Measurements from ENCODE around the gene PTPRJ. TPM values are rescaled to one million over a fixed set of nuclear protein-coding genes. Genes with fewer than 3 reads are reported as not detected.

The PTPRJ gene
- total and polyA plus RNA-seq, 10 donors: 6.4 to 135 (median 74.6) TPM

DNA sequence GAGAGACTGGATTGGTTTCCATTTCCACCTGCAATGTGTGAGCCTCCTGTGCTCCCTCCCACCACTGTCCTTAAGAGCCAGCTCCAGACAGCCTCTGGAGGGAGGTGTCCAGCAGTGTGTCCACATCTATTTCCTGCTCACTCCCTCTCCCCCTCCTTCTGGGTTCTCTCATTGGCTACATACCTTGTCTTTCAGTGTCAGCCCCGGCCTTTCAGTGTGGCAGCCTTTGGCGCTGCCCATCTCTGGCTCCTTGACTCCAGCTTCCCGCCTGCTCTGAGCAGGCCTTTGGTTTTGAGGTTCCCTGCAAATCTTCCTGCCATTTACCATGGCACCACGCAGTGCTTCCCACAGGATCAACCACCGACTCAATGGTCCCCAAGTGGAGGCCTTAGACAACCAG lies 19.0 kb upstream of the PTPRJ start:
- intact Hi-C loops (cut with DNase I; ENCODE audit: low total_unique reads): no loop called here
- no peak for TF ChIP-seq POLR2AphosphoS5 (IDR thresholded peaks at IDR 0.05)
- TF ChIP-seq, protein P1, sequence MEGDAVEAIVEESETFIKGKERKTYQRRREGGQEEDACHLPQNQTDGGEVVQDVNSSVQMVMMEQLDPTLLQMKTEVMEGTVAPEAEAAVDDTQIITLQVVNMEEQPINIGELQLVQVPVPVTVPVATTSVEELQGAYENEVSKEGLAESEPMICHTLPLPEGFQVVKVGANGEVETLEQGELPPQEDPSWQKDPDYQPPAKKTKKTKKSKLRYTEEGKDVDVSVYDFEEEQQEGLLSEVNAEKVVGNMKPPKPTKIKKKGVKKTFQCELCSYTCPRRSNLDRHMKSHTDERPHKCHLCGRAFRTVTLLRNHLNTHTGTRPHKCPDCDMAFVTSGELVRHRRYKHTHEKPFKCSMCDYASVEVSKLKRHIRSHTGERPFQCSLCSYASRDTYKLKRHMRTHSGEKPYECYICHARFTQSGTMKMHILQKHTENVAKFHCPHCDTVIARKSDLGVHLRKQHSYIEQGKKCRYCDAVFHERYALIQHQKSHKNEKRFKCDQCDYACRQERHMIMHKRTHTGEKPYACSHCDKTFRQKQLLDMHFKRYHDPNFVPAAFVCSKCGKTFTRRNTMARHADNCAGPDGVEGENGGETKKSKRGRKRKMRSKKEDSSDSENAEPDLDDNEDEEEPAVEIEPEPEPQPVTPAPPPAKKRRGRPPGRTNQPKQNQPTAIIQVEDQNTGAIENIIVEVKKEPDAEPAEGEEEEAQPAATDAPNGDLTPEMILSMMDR (IDR thresholded peaks at IDR 0.05 in 8 of 11, conservative IDR thresholded peaks at IDR 0.05 in 3 of 11): no peak

DNA sequence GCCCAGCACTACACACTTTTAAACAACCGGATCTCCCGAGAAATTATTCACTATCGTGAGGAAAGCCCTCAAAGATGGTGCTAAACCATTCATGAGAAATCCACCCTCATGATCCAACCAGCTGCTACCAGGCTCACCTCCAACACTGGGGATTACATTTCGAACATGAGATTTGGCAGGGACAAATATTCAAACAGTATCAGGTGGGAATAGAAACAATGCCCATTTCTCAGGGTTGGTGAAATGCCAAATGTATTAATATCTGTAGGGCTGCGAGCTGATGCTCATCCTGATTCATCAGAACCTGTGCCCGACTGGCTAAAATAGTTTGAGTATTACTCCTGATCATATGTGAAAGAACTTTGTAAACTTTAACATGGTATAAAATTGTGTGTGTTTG lies 15.8 kb upstream of the PTPRJ start:
- H3K36me3 ChIP-seq: no peaks in the 10 kb centered on the region
- H3K4me1 ChIP-seq: no peaks in the 10 kb centered on the region
- WGBS, 5 donors: 91 to 99% (median 94%) methylated on average over 6 of the region's 6 CpGs
- intact Hi-C loops (cut with DNase I; ENCODE audit: low total_unique reads): no loop called here
- H3K4me3 ChIP-seq: no peak overlapping the region
- no peak overlapping the region for H3K27ac ChIP-seq
- no peak for DNase-seq
- no peaks in the 10 kb centered on the region for H3K27me3 ChIP-seq (replicated peaks in 1 of 7)
- H3K9me3 ChIP-seq: no peaks in the 10 kb centered on the region
- no peak for TF ChIP-seq POLR2AphosphoS5 (IDR thresholded peaks at IDR 0.05)

More for the DNA sequence above, 19.0 kb upstream of the PTPRJ start:
- H3K27me3 ChIP-seq (replicated peaks in 1 of 7): no peaks in the 10 kb centered on the region
- no peaks in the 10 kb centered on the region for H3K36me3 ChIP-seq
- no peak overlapping the region for H3K4me3 ChIP-seq
- no peak for DNase-seq
- H3K9me3 ChIP-seq: no peaks in the 10 kb centered on the region
- H3K27ac ChIP-seq: no peak overlapping the region
- WGBS, 5 donors: 93 to 98% (median 96%) methylated on average over 5 of the region's 5 CpGs
- no peaks in the 10 kb centered on the region for H3K4me1 ChIP-seq

DNA sequence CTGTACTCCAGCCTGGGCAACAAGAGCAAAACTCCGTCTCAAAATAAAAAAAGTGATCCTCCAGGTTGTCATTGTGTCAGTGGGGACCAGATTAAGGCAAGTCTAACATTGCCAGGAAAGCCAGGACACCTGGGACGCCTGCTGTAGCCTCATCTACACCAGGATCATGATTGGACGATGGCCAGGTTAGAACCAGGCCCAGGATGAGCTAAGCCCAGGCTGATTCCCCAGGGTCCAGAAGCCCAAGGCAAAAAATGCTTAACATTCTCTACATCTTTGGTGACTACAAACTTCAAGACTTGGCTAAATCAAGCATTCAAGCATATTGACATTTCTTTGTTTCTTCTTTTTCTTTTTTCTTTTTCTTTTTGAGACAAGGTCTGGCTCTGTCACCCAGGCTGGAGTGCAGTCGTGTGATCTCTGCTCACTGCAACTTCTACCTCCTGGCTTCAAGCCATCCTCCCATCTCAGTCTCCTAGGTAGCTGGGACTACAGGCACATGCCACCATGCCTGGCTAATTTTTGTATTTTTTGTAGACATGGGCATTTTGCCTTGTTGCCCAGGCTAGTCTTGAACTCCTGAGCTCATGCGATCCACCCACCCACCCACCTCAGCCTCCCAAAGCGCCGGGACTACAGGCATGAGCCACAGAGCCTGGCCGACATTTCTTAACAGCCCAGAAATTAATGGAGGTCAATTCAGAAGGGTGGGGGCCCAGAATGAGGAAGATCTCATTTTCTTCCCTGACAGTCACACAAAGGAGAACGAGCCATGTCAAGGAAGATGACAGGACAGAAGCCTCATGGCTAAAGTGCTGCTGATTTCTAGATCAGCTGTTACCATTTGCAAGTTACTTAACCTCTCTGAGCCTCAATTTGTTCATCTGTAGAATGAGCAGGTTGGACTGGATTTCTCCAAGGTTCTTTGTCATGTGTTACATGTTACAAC lies 12.5 kb upstream of the PTPRJ start:
- 81 to 89% (median 87%) methylated on average over 9 of the region's 9 CpGs for WGBS, 5 donors
- Histone ChIP-seq H3K4me1 (no peaks in the 10 kb centered on the region), H3K9me3 (no peaks in the 10 kb centered on the region), H3K36me3 (no peaks in the 10 kb centered on the region), H3K4me3 (no peak overlapping the region), H3K27me3 (replicated peaks in 1 of 7) (no peaks in the 10 kb centered on the region), H3K27ac (no peak overlapping the region)
- TF ChIP-seq POLR2AphosphoS5 (IDR thresholded peaks at IDR 0.05) (no peak), POLR2A (IDR thresholded peaks at IDR 0.05) (no peak)
- TF ChIP-seq, protein P1 (IDR thresholded peaks at IDR 0.05 in 8 of 11, conservative IDR thresholded peaks at IDR 0.05 in 3 of 11): no peak
- intact Hi-C loops (cut with DNase I; ENCODE audit: low total_unique reads): no loop called here
- no peak for DNase-seq

DNA sequence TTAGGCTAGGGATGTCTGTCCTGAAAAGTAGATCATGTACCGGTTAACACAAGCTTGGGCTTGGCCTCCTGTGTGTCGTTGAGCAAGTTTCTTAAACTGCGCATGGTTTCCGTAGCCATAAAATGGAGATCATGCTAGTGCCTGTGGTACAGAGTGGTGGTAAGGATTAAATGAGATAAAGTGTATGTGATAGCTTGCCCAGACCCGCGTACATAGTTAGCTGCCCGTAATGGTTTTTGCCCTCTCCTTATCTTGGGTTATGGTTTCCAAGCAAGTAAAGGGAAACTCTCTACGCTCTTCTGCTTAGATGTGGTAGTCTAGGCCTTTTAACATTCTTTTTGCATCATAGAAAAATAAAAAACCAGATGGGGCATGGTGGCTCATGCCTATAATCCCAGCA lies 11.0 kb upstream of the PTPRJ start:
- Histone ChIP-seq H3K4me3 (no peak overlapping the region), H3K9me3 (no peaks in the 10 kb centered on the region), H3K36me3 (no peaks in the 10 kb centered on the region), H3K4me1 (peaks cover 0 to 15% (median 6%) of the 10 kb centered on the region in 6 donors), H3K27me3 (replicated peaks in 1 of 7) (no peaks in the 10 kb centered on the region), H3K27ac (no peak overlapping the region)
- no peak for DNase-seq
- WGBS, 5 donors: 92 to 97% (median 94%) methylated on average over 8 of the region's 8 CpGs
- TF ChIP-seq POLR2A (IDR thresholded peaks at IDR 0.05) (no peak), POLR2AphosphoS5 (IDR thresholded peaks at IDR 0.05) (no peak)
- TF ChIP-seq, protein P1 (IDR thresholded peaks at IDR 0.05 in 8 of 11, conservative IDR thresholded peaks at IDR 0.05 in 3 of 11): no peak
- intact Hi-C loops (cut with DNase I; ENCODE audit: low total_unique reads): no loop called here
